Subcutaneous preadipocyte (primary cell): ENCODE measurements around the gene SFR1. TPM values are rescaled to one million over a fixed set of nuclear protein-coding genes. Genes with fewer than 3 reads are reported as not detected.

Experiments used
- total RNA-seq: library from RNA; depleted of rRNA; stranded (reverse); fragments of >200 nt; gene quantifications from 2 replicates; pipeline ENCODE4 v1.2.3, GENCODE V29; 2012

The SFR1 gene, protein sequence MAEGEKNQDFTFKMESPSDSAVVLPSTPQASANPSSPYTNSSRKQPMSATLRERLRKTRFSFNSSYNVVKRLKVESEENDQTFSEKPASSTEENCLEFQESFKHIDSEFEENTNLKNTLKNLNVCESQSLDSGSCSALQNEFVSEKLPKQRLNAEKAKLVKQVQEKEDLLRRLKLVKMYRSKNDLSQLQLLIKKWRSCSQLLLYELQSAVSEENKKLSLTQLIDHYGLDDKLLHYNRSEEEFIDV
- total RNA-seq, result 8.8 and 15.2 TPM in 2 replicates

DNA sequence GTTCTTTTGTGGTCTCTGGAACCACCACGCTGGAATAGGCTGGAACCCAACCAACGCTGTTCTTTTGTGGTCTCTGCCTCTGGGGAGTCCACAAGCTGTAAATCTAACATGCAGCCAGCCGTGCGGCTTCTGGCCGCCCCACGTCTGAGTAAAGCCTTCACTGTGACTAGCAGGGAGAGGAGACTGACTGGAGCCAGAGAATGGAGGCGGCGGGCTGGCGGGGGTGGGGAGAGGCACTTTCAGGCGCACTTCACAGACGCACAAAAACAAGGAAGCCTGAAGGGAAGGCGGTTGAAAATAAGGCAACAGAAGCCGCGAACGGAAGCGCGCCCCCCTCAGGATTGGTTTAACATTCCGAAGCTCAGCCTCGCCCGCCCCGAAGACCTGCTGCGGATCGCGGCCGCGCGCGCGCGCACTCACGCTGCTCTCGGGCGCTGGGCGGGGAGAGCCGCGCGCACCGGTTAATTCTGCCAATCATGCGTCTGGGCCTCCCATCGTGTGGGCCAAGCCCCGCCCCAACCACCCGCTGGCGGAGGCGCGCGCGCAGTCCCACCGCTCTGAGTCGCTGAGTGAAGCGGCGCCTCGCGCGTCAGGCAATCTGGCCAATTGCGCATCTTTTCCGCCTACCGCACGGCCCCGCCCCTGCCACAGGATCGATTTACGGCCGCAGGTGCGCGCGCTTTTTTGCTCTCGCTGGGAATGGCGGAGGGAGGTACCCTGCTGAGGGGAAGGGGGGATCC, at the start of gene SFR1:
Gene SFR1, plus strand, starts transcription at position 687 of the 740 bp plus-strand sequence. Its CDS starts 13 bp downstream, at position 700.

DNA sequence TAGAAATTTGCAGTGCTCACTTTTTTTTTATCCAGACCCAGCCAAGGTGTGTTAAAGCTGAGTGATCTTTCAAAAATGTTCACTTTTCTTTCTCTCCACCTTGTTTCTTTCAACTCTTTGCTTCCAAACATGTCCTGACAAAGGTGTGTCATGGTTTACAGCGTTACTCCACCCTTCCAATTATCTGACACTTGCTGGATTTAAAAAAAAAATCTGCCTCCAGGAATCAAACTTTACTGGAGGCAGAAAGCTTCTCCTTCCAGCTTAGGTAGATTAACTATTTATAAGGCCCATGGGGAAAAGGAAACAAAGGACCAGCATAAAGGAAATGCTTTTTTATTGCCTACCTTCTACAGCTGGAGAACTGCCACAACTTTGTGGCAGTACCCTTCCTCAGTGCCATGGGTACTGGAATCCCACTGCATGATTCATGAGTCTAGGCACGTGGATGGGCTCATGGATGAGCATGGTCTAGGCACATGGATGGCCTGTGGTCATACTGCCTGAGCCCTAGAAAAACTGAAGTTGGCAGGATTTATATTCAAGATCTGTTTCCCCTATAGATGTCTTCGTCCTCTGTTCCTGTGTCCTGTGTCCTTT, 36.1 kb upstream of the SFR1 start, which contains the start of gene COL17A1:
Gene COL17A1, minus strand, starts transcription at position 80 of the 600 bp plus-strand sequence. CDS start 5,207 bp downstream, outside the sequence.

Other genes starting within 250 kb of the SFR1 start
- 46.7 and 48.9 TPM in 2 replicates for gene STN1, start 204.0 kb upstream of the SFR1 start, total RNA-seq
- 68.3 and 105 TPM in 2 replicates for gene SLK, start 155.0 kb upstream of the SFR1 start, total RNA-seq
- gene COL17A1, start 36.3 kb upstream of the SFR1 start, total RNA-seq, result 0.20 and 0.37 TPM in 2 replicates
- gene CFAP43, start 110.2 kb downstream of the SFR1 start, total RNA-seq, result under 0.01 and 0.39 TPM in 2 replicates
- 260 and 309 TPM in 2 replicates for gene GSTO1, start 132.7 kb downstream of the SFR1 start, total RNA-seq
- gene GSTO2, start 147.0 kb downstream of the SFR1 start, total RNA-seq, result 0.73 and 0.98 TPM in 2 replicates
- gene ITPRIP, start 216.3 kb downstream of the SFR1 start, total RNA-seq, result 16.2 and 19.4 TPM in 2 replicates
- 0.37 and 0.59 TPM in 2 replicates for gene CFAP58, start 231.7 kb downstream of the SFR1 start, total RNA-seq